ENCODE data around the gene HOXD4.

GRCh38 chr2:176171351-176172006 is 20.1 kb downstream of the HOXD4 start:
- no peak for TF ChIP-seq CTCF (IDR thresholded peaks at IDR 0.05)
- no peak for TF ChIP-seq POLR2A (IDR thresholded peaks at IDR 0.05)

Measured in thyroid gland (tissue), 4 donors.